ENCODE measurements around the gene BRD4.

BRD4 gene

DNA sequence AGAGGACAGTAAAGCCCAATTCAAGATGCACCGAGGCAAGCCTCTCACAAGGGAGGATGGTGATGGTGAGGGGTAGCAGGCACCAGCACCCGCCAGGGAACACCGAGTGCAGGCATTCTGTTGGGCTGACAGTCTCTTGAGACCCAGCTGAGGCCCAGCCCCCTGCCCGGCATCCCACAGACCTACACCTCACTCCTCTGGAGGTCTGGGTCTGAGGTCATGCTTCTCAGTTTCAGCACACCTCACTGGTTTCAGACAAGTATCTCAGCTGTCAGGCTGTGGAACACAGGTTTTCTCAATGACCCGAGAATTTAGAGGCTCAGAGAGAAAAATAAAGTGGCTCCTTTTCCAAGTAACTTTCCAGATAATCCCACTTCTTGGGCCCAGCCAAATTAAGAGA is 72.4 kb downstream of the BRD4 start:
- Histone ChIP-seq H2AFZ (ENCODE audit: low read depth, low read length) (no peak overlapping the region), H3K4me3 (ENCODE audit: low read depth in 1 of 2, low read length in 2 of 2) (no peak overlapping the region), H3K27me3 (ENCODE audit: insufficient read depth, low read length, poor library complexity) (no peaks in the 10 kb centered on the region), H3K9me3 (ENCODE audit: insufficient read depth, low read length, severe bottlenecking) (no peaks in the 10 kb centered on the region), H3K79me2 (ENCODE audit: insufficient read depth, low read length) (peaks cover 87% of the 10 kb centered on the region), H3K4me2 (ENCODE audit: insufficient read depth, low read length) (no peak overlapping the region), H4K20me1 (ENCODE audit: insufficient read depth, low read length) (peaks cover 89% of the 10 kb centered on the region), H3K36me3 (ENCODE audit: insufficient read depth, low read length) (peaks cover 100% of the 10 kb centered on the region), H3K4me1 (ENCODE audit: insufficient read depth, low read length) (no peaks in the 10 kb centered on the region), H3K27ac (ENCODE audit: low read length) (no peak overlapping the region), H3K9ac (ENCODE audit: low read depth, low read length) (no peak overlapping the region)
- no peak for DNase-seq
- TF ChIP-seq EZH2 (IDR thresholded peaks at IDR 0.05; ENCODE audit: borderline replicate concordance, low read depth, low read length, severe bottlenecking) (no peak), CTCF (IDR thresholded peaks at IDR 0.05; ENCODE audit: borderline replicate concordance, extremely low read depth, low read length, poor library complexity, severe bottlenecking) (no peak)
- no peak for ATAC-seq (ENCODE audit: insufficient read depth, low read depth)

DNA sequence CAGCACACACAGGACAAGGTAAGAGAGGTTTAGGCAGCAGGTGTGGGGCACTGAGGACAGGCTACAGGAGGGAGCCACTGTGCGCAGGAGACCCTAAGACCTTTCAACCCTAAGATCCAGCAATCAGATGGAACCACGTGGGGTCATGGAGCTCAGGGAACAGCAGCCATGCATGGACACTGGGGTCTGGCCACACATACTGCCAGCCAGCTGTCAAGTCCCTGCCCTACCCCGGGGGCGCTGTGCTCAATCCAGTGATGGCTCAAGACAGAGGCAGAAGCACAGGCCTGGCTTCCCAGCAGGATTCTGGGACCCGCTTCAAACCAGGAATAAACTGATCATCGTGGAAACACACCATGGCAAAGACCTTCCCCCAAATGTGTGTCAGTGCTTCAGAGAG is 74.6 kb downstream of the BRD4 start:
- no peak for TF ChIP-seq CTCF (IDR thresholded peaks at IDR 0.05; ENCODE audit: borderline replicate concordance, extremely low read depth, low read length, poor library complexity, severe bottlenecking)
- TF ChIP-seq EZH2 (IDR thresholded peaks at IDR 0.05; ENCODE audit: borderline replicate concordance, low read depth, low read length, severe bottlenecking): no peak
- Histone ChIP-seq H3K79me2 (ENCODE audit: insufficient read depth, low read length) (peaks cover 87% of the 10 kb centered on the region), H3K36me3 (ENCODE audit: insufficient read depth, low read length) (peaks cover 100% of the 10 kb centered on the region), H3K27ac (ENCODE audit: low read length) (no peak overlapping the region), H3K9ac (ENCODE audit: low read depth, low read length) (no peak overlapping the region), H3K9me3 (ENCODE audit: insufficient read depth, low read length, severe bottlenecking) (no peaks in the 10 kb centered on the region), H3K27me3 (ENCODE audit: insufficient read depth, low read length, poor library complexity) (no peaks in the 10 kb centered on the region), H2AFZ (ENCODE audit: low read depth, low read length) (no peak overlapping the region), H3K4me2 (ENCODE audit: insufficient read depth, low read length) (no peak overlapping the region), H3K4me1 (ENCODE audit: insufficient read depth, low read length) (no peaks in the 10 kb centered on the region), H3K4me3 (ENCODE audit: low read depth in 1 of 2, low read length in 2 of 2) (no peak overlapping the region), H4K20me1 (ENCODE audit: insufficient read depth, low read length) (peaks cover 89% of the 10 kb centered on the region)
- no peak for DNase-seq
- no peak for ATAC-seq (ENCODE audit: insufficient read depth, low read depth)

GRCh38 chr19:15256708-15257331 is 75.5 kb downstream of the BRD4 start:
- Histone ChIP-seq H3K27ac (ENCODE audit: low read length) (no peak overlapping the region), H4K20me1 (ENCODE audit: insufficient read depth, low read length) (peaks cover 94% of the 10 kb centered on the region), H3K9ac (ENCODE audit: low read depth, low read length) (no peak overlapping the region), H3K4me2 (ENCODE audit: insufficient read depth, low read length) (no peak overlapping the region), H3K27me3 (ENCODE audit: insufficient read depth, low read length, poor library complexity) (no peaks in the 10 kb centered on the region), H3K9me3 (ENCODE audit: insufficient read depth, low read length, severe bottlenecking) (no peaks in the 10 kb centered on the region), H3K36me3 (ENCODE audit: insufficient read depth, low read length) (peaks cover 100% of the 10 kb centered on the region), H2AFZ (ENCODE audit: low read depth, low read length) (no peak overlapping the region), H3K4me1 (ENCODE audit: insufficient read depth, low read length) (no peaks in the 10 kb centered on the region), H3K4me3 (ENCODE audit: low read depth in 1 of 2, low read length in 2 of 2) (no peak overlapping the region), H3K79me2 (ENCODE audit: insufficient read depth, low read length) (peaks cover 91% of the 10 kb centered on the region)
- no peak for TF ChIP-seq EZH2 (IDR thresholded peaks at IDR 0.05; ENCODE audit: borderline replicate concordance, low read depth, low read length, severe bottlenecking)
- TF ChIP-seq CTCF (IDR thresholded peaks at IDR 0.05; ENCODE audit: borderline replicate concordance, extremely low read depth, low read length, poor library complexity, severe bottlenecking): no peak
- DNase-seq (no peak), ATAC-seq (ENCODE audit: insufficient read depth, low read depth) (no peak)

All from DND-41 (cell line).